GM23248 (cell line): ENCODE measurements around the gene CCDC124. TPM values are rescaled to one million over a fixed set of nuclear protein-coding genes. Genes with fewer than 3 reads are reported as not detected.
A peak's percentile ranks its signal among the peaks of the same experiment; 100 is the strongest.

Experiments
- DNase-seq: peaks from one replicate; pipeline ENCODE4 v3.0.0-alpha.2; 2015
- H2AFZ ChIP-seq: fragments of 200-600 bp; sonication (generic); 2 replicates; pipeline ENCODE4 v1.6.1; 2016; ENCODE audit warnings: antibody characterized with exemption
- H3F3A ChIP-seq: fragments of 200-600 bp; sonication (generic); 2 replicates; pipeline ENCODE4 v1.6.1; 2016; ENCODE audit warnings: mild to moderate bottlenecking, antibody characterized with exemption, mixed run types; ENCODE audit not compliant: insufficient read depth
- H3K27ac ChIP-seq: fragments of 200-600 bp; sonication (generic); 2 replicates; pipeline ENCODE4 v1.5.1; 2016; ENCODE audit warnings: mild to moderate bottlenecking
- H3K27me3 ChIP-seq: fragments of 200-600 bp; sonication (generic); replicated peaks from 2 replicates; pipeline ENCODE4 v1.6.1; 2016; ENCODE audit warnings: mild to moderate bottlenecking; ENCODE audit not compliant: insufficient read depth
- H3K36me3 ChIP-seq: fragments of 200-600 bp; sonication (generic); 2 replicates; pipeline ENCODE4 v1.6.1; 2016; ENCODE audit warnings: low read depth, mild to moderate bottlenecking
- H3K4me1 ChIP-seq: fragments of 200-600 bp; sonication (generic); 2 replicates; pipeline ENCODE4 v1.6.1; 2016; ENCODE audit warnings: mild to moderate bottlenecking; ENCODE audit not compliant: insufficient read depth
- H3K4me2 ChIP-seq: fragments of 200-600 bp; sonication (generic); one replicate; pipeline ENCODE4 v1.6.1; 2016; ENCODE audit warnings: mild to moderate bottlenecking; ENCODE audit not compliant: unreplicated experiment
- H3K4me3 ChIP-seq: fragments of 200-600 bp; sonication (generic); 2 replicates; pipeline ENCODE4 v1.5.1; 2016; ENCODE audit warnings: mild to moderate bottlenecking
- H3K79me2 ChIP-seq: fragments of 200-600 bp; sonication (generic); 2 replicates; pipeline ENCODE4 v1.6.1; 2016; ENCODE audit warnings: mild to moderate bottlenecking; ENCODE audit not compliant: insufficient read depth
- H3K9ac ChIP-seq: fragments of 200-600 bp; sonication (generic); 2 replicates; pipeline ENCODE4 v1.6.1; 2016; ENCODE audit warnings: mild to moderate bottlenecking
- H3K9me2 ChIP-seq: fragments of 200-600 bp; sonication (generic); 2 replicates; pipeline ENCODE4 v1.6.1; 2016; ENCODE audit warnings: mixed run types, mild to moderate bottlenecking, moderate library complexity; ENCODE audit not compliant: insufficient read depth
- H3K9me3 ChIP-seq: fragments of 200-600 bp; sonication (generic); one replicate; pipeline ENCODE4 v1.6.1; 2017; ENCODE audit warnings: low read depth
- H4K20me1 ChIP-seq: fragments of 200-600 bp; sonication (generic); 2 replicates; pipeline ENCODE4 v1.6.0; 2016; ENCODE audit not compliant: insufficient read depth
- EZH2 ChIP-seq: fragments of 200-600 bp; sonication (generic); IDR thresholded peaks from 2 replicates; pipeline ENCODE4 v1.6.1; 2018; ENCODE audit warnings: antibody characterized with exemption, mild to moderate bottlenecking; ENCODE audit not compliant: insufficient read depth, poor library complexity, severe bottlenecking
- EZH2phosphoT487 ChIP-seq: fragments of 200-600 bp; sonication (generic); IDR thresholded peaks from 2 replicates; pipeline ENCODE4 v1.6.1; 2018; ENCODE audit warnings: antibody characterized with exemption, moderate library complexity, mild to moderate bottlenecking, low read depth; ENCODE audit not compliant: insufficient read depth
- WGBS, 2 experiments: methylation state at CpG; one replicate each; pipeline ENCODE4 v1.1.6; 2015 to 2017; ENCODE audit warnings: low lambda C conversion rate in 2 of 2, low coverage in 1 of 2; ENCODE audit errors: missing lambda C conversion rate in 2 of 2; 5-methylcytosine and 5-hydroxymethylcytosine counted together
- in situ Hi-C: fragments of 300-500 bp; cut with MboI; formaldehyde crosslinking; loops from 2 replicates; pipeline ENCODE4 v1.15.0; 2020
- polyA plus RNA-seq: library from polyadenylated mRNA; unstranded; fragments of >200 nt; fragmentation: Nextera tagmentation; extraction: Ambion mirVana; gene quantifications from 2 replicates; pipeline ENCODE4 v1.2.1, GENCODE V29; 2016
- total RNA-seq: library from RNA; depleted of rRNA; stranded (reverse); fragments of >200 nt; shearing (Covaris generic); gene quantifications from 2 replicates; pipeline ENCODE4 v1.2.3, GENCODE V29; 2014

The CCDC124 gene
- total and polyA plus RNA-seq, 2 experiments from 2014 or later = 29.6 to 125 TPM

- TF ChIP-seq EZH2 (no peak), EZH2phosphoT487 (no peak)
- H3K36me3 ChIP-seq = no peaks in the 10 kb centered on the region
Measured at GRCh38 chr19:17946965-17947784, 14.4 kb downstream of the CCDC124 start.

GRCh38 chr19:17947815-17948513, 15.1 kb downstream of the CCDC124 start:
- in situ Hi-C loops = loop anchor here (10.0 kb wide), 1 partner anchor 47 kb away; no protein-coding TSS in a partner anchor
- no peaks in the 10 kb centered on the region for H3K79me2 ChIP-seq
- peak overlapping the region; percentile 73 for H3K4me2 ChIP-seq
- H3K9me2 ChIP-seq = no peaks in the 10 kb centered on the region
- peaks cover 3% of the 10 kb centered on the region; the same call in 1 of the 2 replicates for H3K4me1 ChIP-seq
- H3K27ac ChIP-seq = no peak overlapping the region
- no peaks in the 10 kb centered on the region for H4K20me1 ChIP-seq
- no peaks in the 10 kb centered on the region for H3K36me3 ChIP-seq
- H3K9ac ChIP-seq = peak overlapping the region; percentile 69
- 2 to 3% methylated on average over 32 to 68 of the region's 92 CpGs for WGBS, 2 experiments
- H3K4me3 ChIP-seq = peak overlapping the region; percentile 67
- no peak for TF ChIP-seq EZH2phosphoT487
- TF ChIP-seq EZH2 = no peak
- H3K9me3 ChIP-seq = no peaks in the 10 kb centered on the region
- H3K27me3 ChIP-seq = peaks cover 43% of the 10 kb centered on the region
- 0 out of 2 replicates have a peak overlapping the region, but pooled peaks have one; percentile 50 for H2AFZ ChIP-seq
- DNase-seq = peak; percentile 98
- peaks cover 16% of the 10 kb centered on the region for H3F3A ChIP-seq

More at GRCh38 chr19:17946965-17947784, 14.4 kb downstream of the CCDC124 start:
- Histone ChIP-seq H3K9me3 (no peaks in the 10 kb centered on the region), H3K9me2 (no peaks in the 10 kb centered on the region), H4K20me1 (no peaks in the 10 kb centered on the region), H3K4me2 (peak overlapping the region; percentile 44), H2AFZ (peak overlapping the region; percentile 59), H3K4me3 (peak overlapping the region; percentile 61), H3K27ac (no peak overlapping the region), H3K27me3 (peaks cover 35% of the 10 kb centered on the region), H3K9ac (peak overlapping the region; percentile 49), H3K79me2 (no peaks in the 10 kb centered on the region), H3F3A (peaks cover 16% of the 10 kb centered on the region), H3K4me1 (peaks cover 3% of the 10 kb centered on the region; the same call in 1 of the 2 replicates)
- in situ Hi-C loops = loop anchor here (10.0 kb wide), 1 partner anchor 48 kb away; no protein-coding TSS in a partner anchor
- WGBS, 2 experiments = 17 to 20% methylated on average over 23 to 29 of the region's 29 CpGs
- DNase-seq = no peak

- Histone ChIP-seq H3K9ac (peak overlapping the region; percentile 69), H2AFZ (0 out of 2 replicates have a peak overlapping the region, but pooled peaks have one; percentile 50), H3F3A (peaks cover 15% of the 10 kb centered on the region), H3K27ac (no peak overlapping the region), H3K9me2 (no peaks in the 10 kb centered on the region), H3K36me3 (no peaks in the 10 kb centered on the region), H3K4me2 (peak overlapping the region; percentile 73), H3K4me3 (peak overlapping the region; percentile 67), H3K79me2 (no peaks in the 10 kb centered on the region), H4K20me1 (no peaks in the 10 kb centered on the region), H3K27me3 (peaks cover 48% of the 10 kb centered on the region), H3K9me3 (no peaks in the 10 kb centered on the region), H3K4me1 (peaks cover 3% of the 10 kb centered on the region; the same call in 1 of the 2 replicates)
- DNase-seq = peak; percentile 20
- WGBS, 2 experiments = 0 to 3% methylated on average over 5 to 16 of the region's 16 CpGs
- in situ Hi-C loops = loop anchor here (10.0 kb wide), 1 partner anchor 46 kb away; no protein-coding TSS in a partner anchor
- no peak for TF ChIP-seq EZH2
- no peak for TF ChIP-seq EZH2phosphoT487
Measured at GRCh38 chr19:17948514-17948900, 15.7 kb downstream of the CCDC124 start.
